Mucosa of descending colon (tissue), 3 donors: ENCODE results near the gene ENOX1. TPM values are rescaled to one million over a fixed set of nuclear protein-coding genes. Genes with fewer than 3 reads are reported as not detected.

Experiments used
- ATAC-seq: fragments of 200-7000 bp; cut with Tn5 transposase; one replicate; pipeline ENCODE4 v1.9.1; 2020; ENCODE audit warnings: mild to moderate bottlenecking, moderate library complexity
- DNase-seq, 3 donors: peaks; one replicate each; pipeline ENCODE4 v3.0.0-alpha.2; 2020
- H3K36me3 ChIP-seq: fragments of 200-600 bp; one replicate; pipeline ENCODE4 v1.8.0; 2021; ENCODE audit warnings: low read depth, mild to moderate bottlenecking
- H3K4me1 ChIP-seq: fragments of 200-600 bp; one replicate; pipeline ENCODE4 v1.8.0; 2021; ENCODE audit warnings: low read depth, mild to moderate bottlenecking
- H3K4me3 ChIP-seq: fragments of 200-600 bp; one replicate; pipeline ENCODE4 v1.8.0; 2021; ENCODE audit warnings: mild to moderate bottlenecking
- H3K9me3 ChIP-seq: fragments of 200-600 bp; one replicate; pipeline ENCODE4 v1.8.0; 2021; ENCODE audit warnings: mild to moderate bottlenecking
- CTCF ChIP-seq: fragments of 200-600 bp; IDR thresholded peaks from one replicate; pipeline ENCODE4 v1.8.0; 2022; ENCODE audit warnings: antibody characterized with exemption, mild to moderate bottlenecking
- intact Hi-C, 2 donors: fragments of 100-400 bp; cut with DNase I in 1 of 2; cut with micrococcal nuclease in 1 of 2; formaldehyde crosslinking; loops; one replicate each; pipeline versions ENCODE4 v1.11.0 to v1.11.1; 2022; cut with DNase I, micrococcal nuclease
- total RNA-seq, 3 donors: library from RNA; stranded (reverse); fragmentation: NEBNext Ultra II Directional in 2 of 3; extraction: Animal tissue kit (Norgen Biotek cat#: 25700) in 2 of 3; gene quantifications; one replicate each; pipeline versions ENCODE4 v1.2.1 to v1.2.4, GENCODE V29; 2021 to 2023
- donor health status: DM: no; HTN: no; CAD: no; lungs with moderate emphysema.
- donor health status: DM: no; HTN: no; CAD: no.
- donor health status: DM: no; HTN: yes; CAD: no.

The ENOX1 gene
- total RNA-seq, 3 donors from 2014 or later = 0.35 to 9.8 (median 1.2) TPM

GRCh38 chr13:43348397-43348796 lies 438.4 kb downstream of the ENOX1 start:
- no peak for ATAC-seq
- no peaks in the 10 kb centered on the region for H3K4me1 ChIP-seq
- TF ChIP-seq CTCF = no peak
- no peaks in the 10 kb centered on the region for H3K36me3 ChIP-seq
- no peaks in the 10 kb centered on the region for H3K9me3 ChIP-seq
- no peak overlapping the region for H3K4me3 ChIP-seq
- DNase-seq = no peak
- intact Hi-C loops = no loop called here

- no peak for TF ChIP-seq CTCF
- intact Hi-C loops = no loop called here
- Histone ChIP-seq H3K36me3 (no peaks in the 10 kb centered on the region), H3K4me3 (no peak overlapping the region), H3K9me3 (no peaks in the 10 kb centered on the region), H3K4me1 (no peaks in the 10 kb centered on the region)
- DNase-seq (no peak), ATAC-seq (no peak)
Measured at GRCh38 chr13:43347877-43348276, 438.9 kb downstream of the ENOX1 start.

GRCh38 chr13:43346427-43346826 lies 440.3 kb downstream of the ENOX1 start:
- H3K4me3 ChIP-seq = no peak overlapping the region
- DNase-seq (no peak), ATAC-seq (no peak)
- no peaks in the 10 kb centered on the region for H3K9me3 ChIP-seq
- no peaks in the 10 kb centered on the region for H3K4me1 ChIP-seq
- no peak for TF ChIP-seq CTCF
- intact Hi-C loops = no loop called here
- H3K36me3 ChIP-seq = no peaks in the 10 kb centered on the region

- no peak for TF ChIP-seq CTCF
- Histone ChIP-seq H3K9me3 (no peaks in the 10 kb centered on the region), H3K4me1 (no peaks in the 10 kb centered on the region), H3K4me3 (no peak overlapping the region), H3K36me3 (no peaks in the 10 kb centered on the region)
- DNase-seq (no peak), ATAC-seq (no peak)
- intact Hi-C loops = no loop called here
Measured at GRCh38 chr13:43343645-43344044, 443.1 kb downstream of the ENOX1 start.

- TF ChIP-seq CTCF = no peak
- no peaks in the 10 kb centered on the region for H3K4me1 ChIP-seq
- ATAC-seq (no peak), DNase-seq (no peak)
- intact Hi-C loops = no loop called here
- H3K9me3 ChIP-seq = no peaks in the 10 kb centered on the region
- H3K4me3 ChIP-seq = no peak overlapping the region
- no peaks in the 10 kb centered on the region for H3K36me3 ChIP-seq
Measured at GRCh38 chr13:43339805-43340550, 446.8 kb downstream of the ENOX1 start.
